GM12892 (cell line): ENCODE data around the gene ACTG1.

ENCODE experiments used
- POLR2A ChIP-seq: IDR thresholded peaks from 2 replicates; pipeline ENCODE4 v1.6.1; 2011; ENCODE audit warnings: low read depth, low read length, control low read depth
- POLR2AphosphoS5 ChIP-seq: IDR thresholded peaks from 2 replicates; pipeline ENCODE4 v1.6.1; 2011; ENCODE audit warnings: low read depth, low read length, control low read depth

GRCh38 chr17:81558115-81558468, 45.5 kb upstream of the ACTG1 start:
- TF ChIP-seq POLR2A = no peak
- no peak for TF ChIP-seq POLR2AphosphoS5
